CD4-positive, CD25-positive, alpha-beta regulatory T cell (primary cell): ENCODE measurements around the gene NTRK1. TPM values are rescaled to one million over a fixed set of nuclear protein-coding genes. Genes with fewer than 3 reads are reported as not detected.

Source experiments
- ATAC-seq, 2 donors: fragments of 150-1000 bp; cut with Tn5 transposase; one replicate each; pipeline ENCODE4 v1.10.0; 2021; ENCODE audit warnings: low read depth in 2 of 2, moderate number of reproducible peaks in 2 of 2, moderate library complexity in 1 of 2
- DNase-seq, 3 donors: peaks; one replicate each; pipeline versions ENCODE4 v3.0.0 to v3.0.0-alpha.2; 2012 to 2022; ENCODE audit warnings: mixed read lengths in 1 of 3
- H3K27ac ChIP-seq: one replicate; pipeline ENCODE4 v1.7.0; 2013; ENCODE audit warnings: mild to moderate bottlenecking, low read length; ENCODE audit not compliant: insufficient read depth, poor library complexity, severe bottlenecking
- H3K27me3 ChIP-seq: one replicate; pipeline ENCODE4 v1.7.0; 2013; ENCODE audit warnings: low read length; ENCODE audit not compliant: control insufficient read depth, insufficient read depth
- H3K36me3 ChIP-seq: one replicate; pipeline ENCODE4 v1.7.0; 2013; ENCODE audit warnings: mild to moderate bottlenecking, low read length, moderate library complexity; ENCODE audit not compliant: control insufficient read depth, insufficient read depth
- H3K4me1 ChIP-seq: 2 replicates; pipeline ENCODE4 v1.7.0; 2013; ENCODE audit warnings: mild to moderate bottlenecking, low read length; ENCODE audit not compliant: insufficient read depth, control insufficient read depth, poor library complexity, severe bottlenecking
- H3K4me3 ChIP-seq: one replicate; pipeline ENCODE4 v1.7.0; 2013; ENCODE audit warnings: low read depth, mild to moderate bottlenecking, low read length, moderate library complexity
- H3K9me3 ChIP-seq, 2 experiments: 1 replicate in 1 of 2; 2 replicates in 1 of 2; pipeline ENCODE4 v1.7.0; 2013; ENCODE audit warnings: low read length in 2 of 2, mild to moderate bottlenecking in 1 of 2, moderate library complexity in 1 of 2; ENCODE audit not compliant: control insufficient read depth in 2 of 2
- H3K27ac Mint-ChIP-seq, 3 donors: one replicate each; pipeline ENCODE4 v1.8.0; 2020 to 2022; ENCODE audit warnings: mild to moderate bottlenecking in 3 of 3, mixed read lengths in 3 of 3, moderate library complexity in 2 of 3
- H3K27me3 Mint-ChIP-seq: one replicate; pipeline ENCODE4 v1.8.0; 2022; ENCODE audit warnings: mild to moderate bottlenecking, mixed read lengths
- H3K36me3 Mint-ChIP-seq: one replicate; pipeline ENCODE4 v1.8.0; 2020; ENCODE audit warnings: mixed read lengths
- H3K4me1 Mint-ChIP-seq, 4 donors: one replicate each; pipeline ENCODE4 v1.8.0; 2020 to 2022; ENCODE audit warnings: mixed read lengths in 4 of 4, mild to moderate bottlenecking in 1 of 4
- H3K4me3 Mint-ChIP-seq, 4 donors: one replicate each; pipeline ENCODE4 v1.8.0; 2020 to 2022; ENCODE audit warnings: mild to moderate bottlenecking in 4 of 4, mixed read lengths in 4 of 4, moderate library complexity in 3 of 4
- H3K9me3 Mint-ChIP-seq, 7 donors: one replicate each; pipeline ENCODE4 v1.8.0; 2020 to 2022; ENCODE audit warnings: mixed read lengths in 7 of 7, mild to moderate bottlenecking in 3 of 7, moderate library complexity in 2 of 7
- polyA plus RNA-seq, 4 donors: library from polyadenylated mRNA; unstranded; fragments of 300-500 nt; fragmentation: Illumina TruSeq; gene quantifications; one replicate each; pipeline ENCODE4 v1.2.3, GENCODE V29; 2021
- total RNA-seq: library from RNA; stranded (reverse); gene quantifications from one replicate; pipeline ENCODE4 v1.2.3, GENCODE V29; 2022

NTRK1 gene
- total and polyA plus RNA-seq, 5 donors from 2014 or later = 0.06 to 0.91 (median 0.27) TPM; not detected in 1

GRCh38 chr1:156908541-156908940 lies 47.9 kb downstream of the NTRK1 start:
- H3K9me3 ChIP-seq = no peaks in the 10 kb centered on the region
- no peak for ATAC-seq
- DNase-seq = no peak
- no peaks in the 10 kb centered on the region for H3K4me1 ChIP-seq
- Mint-ChIP-seq H3K4me3 (no peak overlapping the region), H3K27me3 (peaks cover 20% of the 10 kb centered on the region), H3K4me1 (peaks cover 0 to 2% (median 0%) of the 10 kb centered on the region in 4 donors), H3K9me3 (peaks cover 0 to 2% (median 0%) of the 10 kb centered on the region in 7 donors), H3K36me3 (no peaks in the 10 kb centered on the region), H3K27ac (no peak overlapping the region)
- no peaks in the 10 kb centered on the region for H3K36me3 ChIP-seq
- H3K4me3 ChIP-seq = no peak overlapping the region
- H3K27ac ChIP-seq = no peak overlapping the region
- no peaks in the 10 kb centered on the region for H3K27me3 ChIP-seq

GRCh38 chr1:156908955-156909354 lies 48.3 kb downstream of the NTRK1 start:
- no peaks in the 10 kb centered on the region for H3K27me3 ChIP-seq
- Mint-ChIP-seq H3K27ac (no peak overlapping the region), H3K9me3 (peaks cover 0 to 2% (median 0%) of the 10 kb centered on the region in 7 donors), H3K27me3 (peaks cover 17% of the 10 kb centered on the region), H3K4me3 (no peak overlapping the region), H3K4me1 (peaks cover 0 to 2% (median 0%) of the 10 kb centered on the region in 4 donors), H3K36me3 (no peaks in the 10 kb centered on the region)
- H3K4me3 ChIP-seq = no peak overlapping the region
- no peaks in the 10 kb centered on the region for H3K9me3 ChIP-seq
- H3K36me3 ChIP-seq = no peaks in the 10 kb centered on the region
- H3K4me1 ChIP-seq = no peaks in the 10 kb centered on the region
- ATAC-seq = no peak
- DNase-seq = no peak
- H3K27ac ChIP-seq = no peak overlapping the region

GRCh38 chr1:156909671-156910070 lies 49.0 kb downstream of the NTRK1 start:
- H3K27ac Mint-ChIP-seq = no peak overlapping the region
- H3K27me3 Mint-ChIP-seq = peaks cover 19% of the 10 kb centered on the region

GRCh38 chr1:156910309-156910782 lies 49.7 kb downstream of the NTRK1 start:
- H3K36me3 ChIP-seq = no peaks in the 10 kb centered on the region
- Mint-ChIP-seq H3K4me1 (peaks cover 0 to 2% (median 0%) of the 10 kb centered on the region in 4 donors), H3K4me3 (no peak overlapping the region), H3K27me3 (peaks cover 21% of the 10 kb centered on the region), H3K9me3 (peaks cover 0 to 2% (median 0%) of the 10 kb centered on the region in 7 donors), H3K36me3 (no peaks in the 10 kb centered on the region), H3K27ac (no peak overlapping the region)
- H3K27ac ChIP-seq = no peak overlapping the region
- H3K27me3 ChIP-seq = no peaks in the 10 kb centered on the region
- no peaks in the 10 kb centered on the region for H3K9me3 ChIP-seq
- no peaks in the 10 kb centered on the region for H3K4me1 ChIP-seq
- no peak for ATAC-seq
- DNase-seq = peak; percentile 37 to 51 (median 48)
- no peak overlapping the region for H3K4me3 ChIP-seq

More at GRCh38 chr1:156909671-156910070, 49.0 kb downstream of the NTRK1 start:
- Histone ChIP-seq H3K27ac (no peak overlapping the region), H3K4me1 (no peaks in the 10 kb centered on the region), H3K36me3 (no peaks in the 10 kb centered on the region), H3K27me3 (no peaks in the 10 kb centered on the region), H3K4me3 (no peak overlapping the region), H3K9me3 (no peaks in the 10 kb centered on the region)
- ATAC-seq = no peak
- no peak overlapping the region for H3K4me3 Mint-ChIP-seq
- DNase-seq = no peak
- peaks cover 0 to 2% (median 0%) of the 10 kb centered on the region in 4 donors for H3K4me1 Mint-ChIP-seq
- peaks cover 0 to 2% (median 0%) of the 10 kb centered on the region in 7 donors for H3K9me3 Mint-ChIP-seq
- no peaks in the 10 kb centered on the region for H3K36me3 Mint-ChIP-seq

- Histone ChIP-seq H3K4me1 (no peaks in the 10 kb centered on the region), H3K27me3 (no peaks in the 10 kb centered on the region), H3K9me3 (no peaks in the 10 kb centered on the region), H3K4me3 (no peak overlapping the region), H3K27ac (no peak overlapping the region), H3K36me3 (no peaks in the 10 kb centered on the region)
- Mint-ChIP-seq H3K9me3 (peaks cover 0 to 2% (median 0%) of the 10 kb centered on the region in 7 donors), H3K36me3 (no peaks in the 10 kb centered on the region), H3K27me3 (peaks cover 32% of the 10 kb centered on the region), H3K4me3 (no peak overlapping the region), H3K4me1 (peaks cover 0 to 2% (median 0%) of the 10 kb centered on the region in 4 donors), H3K27ac (no peak overlapping the region)
- DNase-seq (no peak), ATAC-seq (no peak)
These were observed 51.1 kb downstream of the NTRK1 start for GRCh38 chr1:156911577-156912298.

GRCh38 chr1:156912310-156912709 lies 51.6 kb downstream of the NTRK1 start:
- H3K9me3 Mint-ChIP-seq = peaks cover 0 to 2% (median 0%) of the 10 kb centered on the region in 7 donors
- ATAC-seq (no peak), DNase-seq (no peak)
- Histone ChIP-seq H3K4me3 (no peak overlapping the region), H3K9me3 (no peaks in the 10 kb centered on the region), H3K4me1 (no peaks in the 10 kb centered on the region), H3K27ac (no peak overlapping the region), H3K27me3 (no peaks in the 10 kb centered on the region), H3K36me3 (no peaks in the 10 kb centered on the region)
- no peaks in the 10 kb centered on the region for H3K36me3 Mint-ChIP-seq
- no peak overlapping the region for H3K27ac Mint-ChIP-seq
- H3K4me1 Mint-ChIP-seq = no peaks in the 10 kb centered on the region
- H3K4me3 Mint-ChIP-seq = no peak overlapping the region
- H3K27me3 Mint-ChIP-seq = peaks cover 36% of the 10 kb centered on the region

- Histone ChIP-seq H3K9me3 (no peaks in the 10 kb centered on the region), H3K27ac (no peak overlapping the region)
- peaks cover 44% of the 10 kb centered on the region for H3K27me3 Mint-ChIP-seq
These were observed 52.5 kb downstream of the NTRK1 start for GRCh38 chr1:156912861-156913808.

More at GRCh38 chr1:156912861-156913808, 52.5 kb downstream of the NTRK1 start:
- no peak overlapping the region for H3K4me3 ChIP-seq
- ATAC-seq = no peak
- no peak overlapping the region for H3K27ac Mint-ChIP-seq
- H3K27me3 ChIP-seq = no peaks in the 10 kb centered on the region
- H3K4me1 ChIP-seq = no peaks in the 10 kb centered on the region
- no peaks in the 10 kb centered on the region for H3K36me3 ChIP-seq
- H3K9me3 Mint-ChIP-seq = peaks cover 0 to 2% (median 0%) of the 10 kb centered on the region in 7 donors
- DNase-seq = no peak
- no peak overlapping the region for H3K4me3 Mint-ChIP-seq
- H3K36me3 Mint-ChIP-seq = no peaks in the 10 kb centered on the region
- no peaks in the 10 kb centered on the region for H3K4me1 Mint-ChIP-seq
